Umbilical cord (tissue), 2 donors: ENCODE data around the gene TMEM131. TPM values are rescaled to one million over a fixed set of nuclear protein-coding genes. Genes with fewer than 3 reads are reported as not detected.

Experiments
- DNase-seq: peaks from one replicate; pipeline ENCODE4 v3.0.0-alpha.2; 2015; ENCODE audit warnings: low spot score
- total RNA-seq: library from RNA; depleted of rRNA; stranded (reverse); fragments of >200 nt; gene quantifications from one replicate; pipeline ENCODE4 v1.2.3, GENCODE V29; 2014; ENCODE audit warnings: low replicate concordance; ENCODE audit not compliant: insufficient read depth

The TMEM131 gene
- total RNA-seq, 1 donor from 2014 or later = 29.9 TPM

GRCh38 chr2:97816411-97816810, 179.3 kb downstream of the TMEM131 start:
- no peak for DNase-seq

GRCh38 chr2:97812931-97813330, 182.8 kb downstream of the TMEM131 start:
- no peak for DNase-seq

- DNase-seq = no peak
Measured at GRCh38 chr2:97808816-97809215, 186.9 kb downstream of the TMEM131 start.

- DNase-seq = peak; percentile 70
Measured at GRCh38 chr2:97806738-97807618, 188.8 kb downstream of the TMEM131 start.

GRCh38 chr2:97805776-97806175, 190.0 kb downstream of the TMEM131 start:
- no peak for DNase-seq

GRCh38 chr2:97801028-97801427, 194.7 kb downstream of the TMEM131 start:
- no peak for DNase-seq

GRCh38 chr2:97798416-97798815, 197.3 kb downstream of the TMEM131 start:
- no peak for DNase-seq

GRCh38 chr2:97797355-97797754, 198.4 kb downstream of the TMEM131 start:
- no peak for DNase-seq

GRCh38 chr2:97796465-97797126, 199.2 kb downstream of the TMEM131 start:
- DNase-seq = no peak

GRCh38 chr2:97792416-97792815, 203.3 kb downstream of the TMEM131 start:
- DNase-seq = no peak

- DNase-seq = no peak
Measured at GRCh38 chr2:97788986-97789644, 206.6 kb downstream of the TMEM131 start.

GRCh38 chr2:97785818-97786217, 209.9 kb downstream of the TMEM131 start:
- no peak for DNase-seq

GRCh38 chr2:97784953-97785352, 210.8 kb downstream of the TMEM131 start:
- no peak for DNase-seq

- no peak for DNase-seq
Measured at GRCh38 chr2:97781981-97782380, 213.8 kb downstream of the TMEM131 start.

- no peak for DNase-seq
Measured at GRCh38 chr2:97779141-97779540, 216.6 kb downstream of the TMEM131 start.

- DNase-seq = no peak
Measured at GRCh38 chr2:97775074-97775473, 220.7 kb downstream of the TMEM131 start.

- no peak for DNase-seq
Measured at GRCh38 chr2:97774425-97774824, 221.3 kb downstream of the TMEM131 start.

- DNase-seq = no peak
Measured at GRCh38 chr2:97770445-97770844, 225.3 kb downstream of the TMEM131 start.

GRCh38 chr2:97769711-97770110, 226.0 kb downstream of the TMEM131 start:
- DNase-seq = no peak

- DNase-seq = no peak
Measured at GRCh38 chr2:97769308-97769707, 226.4 kb downstream of the TMEM131 start.

GRCh38 chr2:97766567-97766966, 229.2 kb downstream of the TMEM131 start:
- DNase-seq = no peak

- DNase-seq = no peak
Measured at GRCh38 chr2:97765933-97766332, 229.8 kb downstream of the TMEM131 start.
